HG03432 (cell line): Measurements from ENCODE around the gene PABPC1L.
"Not testable (repeated sequence)": the region's sequence is repeated elsewhere in the genome, so short reads cannot be mapped to it uniquely, and the experiment has no call there.

Source experiments
- ATAC-seq: cut with Tn5 transposase; IDR thresholded peaks from one replicate; pipeline ENCODE4 v1.9.1; 2021; ENCODE audit warnings: mild to moderate bottlenecking, moderate library complexity; ENCODE audit not compliant: unreplicated experiment

The PABPC1L gene

DNA sequence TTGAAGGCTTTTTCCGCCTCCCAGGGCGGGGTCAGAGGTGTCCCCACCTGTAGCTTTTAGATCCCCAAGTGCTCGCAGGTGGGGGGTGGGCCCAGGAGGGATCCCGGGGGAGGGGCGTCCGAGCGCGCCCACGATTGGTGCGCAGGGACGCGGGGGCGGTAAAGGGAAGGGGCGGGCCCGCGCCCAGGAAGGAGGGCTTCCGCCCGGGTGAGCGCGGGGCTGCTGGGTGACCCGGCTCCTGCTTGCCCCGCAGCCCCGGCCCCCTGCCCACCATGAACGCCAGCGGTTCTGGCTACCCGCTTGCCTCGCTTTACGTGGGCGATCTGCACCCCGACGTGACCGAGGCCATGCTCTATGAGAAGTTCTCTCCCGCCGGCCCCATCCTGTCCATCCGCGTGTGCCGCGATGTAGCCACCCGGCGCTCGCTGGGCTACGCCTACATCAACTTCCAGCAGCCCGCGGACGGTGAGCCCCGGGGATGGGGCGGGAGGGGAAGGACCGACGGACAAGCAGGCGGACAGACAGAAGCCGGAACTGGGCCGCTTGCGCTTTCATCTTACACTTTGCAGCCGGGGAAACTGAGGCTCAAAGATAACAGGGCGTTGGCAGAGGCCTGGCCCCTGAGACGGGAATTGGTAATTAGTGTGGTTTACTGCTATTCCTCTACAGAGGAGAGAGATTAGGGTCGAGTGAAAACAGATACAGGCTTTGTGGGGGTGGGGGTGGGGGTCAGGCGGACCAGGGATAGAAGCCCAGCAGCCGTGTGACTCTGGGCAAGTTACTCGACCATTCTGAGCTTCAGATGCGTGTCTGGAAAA is at the start of gene PABPC1L:
TSS of gene PABPC1L (plus strand) at position 189 of the 818 bp plus-strand sequence. CDS start at position 273, 84 bp downstream.
- ATAC-seq = peak; percentile 88

DNA sequence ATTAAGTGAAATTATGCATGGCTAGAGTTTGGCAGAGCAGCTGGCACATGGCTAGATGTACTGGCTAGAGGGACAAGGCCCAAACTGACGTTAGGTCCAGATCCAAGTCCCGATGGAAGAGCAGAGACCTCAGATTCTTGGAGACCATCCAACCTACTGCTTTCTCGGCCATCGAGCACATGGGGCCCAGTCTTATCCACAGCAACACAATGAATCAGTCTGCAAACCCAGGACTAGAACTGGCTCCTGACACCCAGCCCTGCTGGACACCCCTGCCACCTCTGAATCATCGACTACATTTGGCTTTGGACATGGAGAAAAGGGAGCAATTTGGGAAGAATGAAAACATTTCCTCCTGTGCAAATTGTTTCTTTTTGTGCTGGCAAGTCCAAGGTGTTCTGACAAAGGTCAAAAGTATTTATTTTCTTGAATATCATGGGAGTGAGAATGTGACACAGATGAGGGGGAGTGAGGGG is 48.3 kb upstream of the PABPC1L start:
- ATAC-seq = no peak

- no peak for ATAC-seq
Measured at GRCh38 chr20:44862286-44862685, 47.6 kb upstream of the PABPC1L start.

- ATAC-seq = not testable (repeated sequence)
Measured at GRCh38 chr20:44863365-44864084, 46.3 kb upstream of the PABPC1L start.

- not testable (repeated sequence) for ATAC-seq
Measured at GRCh38 chr20:44864493-44864892, 45.4 kb upstream of the PABPC1L start.

- no peak for ATAC-seq
Measured at GRCh38 chr20:44866703-44867335, 43.0 kb upstream of the PABPC1L start.

- no peak for ATAC-seq
Measured at GRCh38 chr20:44869471-44869870, 40.4 kb upstream of the PABPC1L start.

GRCh38 chr20:44882360-44882759 is 27.5 kb upstream of the PABPC1L start:
- not testable (repeated sequence) for ATAC-seq

- ATAC-seq = no peak
Measured at GRCh38 chr20:44883214-44883902, 26.5 kb upstream of the PABPC1L start.

- no peak for ATAC-seq
Measured at GRCh38 chr20:44884907-44885391, 24.9 kb upstream of the PABPC1L start.

- peak; percentile 96 for ATAC-seq
Measured at GRCh38 chr20:44885392-44886265, 24.2 kb upstream of the PABPC1L start, which contains the start of gene YWHAB. Gene YWHAB, plus strand, starts transcription at chr20:44885705. Its CDS starts 15,829 bp downstream, at chr20:44901534.

DNA sequence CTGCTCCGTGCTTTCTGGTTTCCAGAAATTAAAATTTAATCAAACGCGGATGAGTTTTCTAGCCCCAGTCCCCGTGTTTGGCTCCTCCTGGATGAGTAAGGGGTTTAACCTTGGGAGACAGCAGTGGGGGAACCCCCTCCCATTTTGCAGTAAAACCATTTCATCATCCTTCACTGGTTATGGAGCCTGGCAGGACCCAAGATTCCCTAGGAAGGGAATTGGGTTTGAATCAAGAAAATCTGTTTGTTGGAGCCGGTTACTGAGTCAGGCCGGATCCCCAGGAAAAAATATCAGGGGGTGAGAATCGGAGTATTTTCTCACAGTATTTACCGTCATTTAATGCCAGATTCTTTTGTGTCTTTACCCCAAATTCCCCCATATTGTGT is 23.6 kb upstream of the PABPC1L start:
- no peak for ATAC-seq

GRCh38 chr20:44886828-44887227 is 23.0 kb upstream of the PABPC1L start:
- ATAC-seq = no peak

DNA sequence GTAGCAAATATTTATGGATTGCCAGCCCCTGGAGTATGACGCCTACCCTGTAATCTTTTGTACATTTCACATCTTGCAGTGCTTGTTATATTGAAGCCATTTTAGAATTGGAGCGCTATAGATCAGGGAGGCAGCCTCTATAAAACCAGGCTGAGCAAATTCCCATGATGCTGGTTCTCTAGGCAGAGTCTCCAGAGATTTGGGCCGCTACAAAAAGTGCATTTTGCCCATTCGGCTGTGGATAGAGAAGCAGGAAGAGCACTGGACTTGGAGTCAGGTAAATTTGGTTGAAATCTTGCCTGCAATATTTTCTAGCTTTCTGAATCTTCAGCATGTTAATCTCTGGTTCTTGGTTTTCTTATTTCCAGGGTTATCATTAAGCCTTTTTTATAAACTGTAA is 22.4 kb upstream of the PABPC1L start:
- no peak for ATAC-seq

DNA sequence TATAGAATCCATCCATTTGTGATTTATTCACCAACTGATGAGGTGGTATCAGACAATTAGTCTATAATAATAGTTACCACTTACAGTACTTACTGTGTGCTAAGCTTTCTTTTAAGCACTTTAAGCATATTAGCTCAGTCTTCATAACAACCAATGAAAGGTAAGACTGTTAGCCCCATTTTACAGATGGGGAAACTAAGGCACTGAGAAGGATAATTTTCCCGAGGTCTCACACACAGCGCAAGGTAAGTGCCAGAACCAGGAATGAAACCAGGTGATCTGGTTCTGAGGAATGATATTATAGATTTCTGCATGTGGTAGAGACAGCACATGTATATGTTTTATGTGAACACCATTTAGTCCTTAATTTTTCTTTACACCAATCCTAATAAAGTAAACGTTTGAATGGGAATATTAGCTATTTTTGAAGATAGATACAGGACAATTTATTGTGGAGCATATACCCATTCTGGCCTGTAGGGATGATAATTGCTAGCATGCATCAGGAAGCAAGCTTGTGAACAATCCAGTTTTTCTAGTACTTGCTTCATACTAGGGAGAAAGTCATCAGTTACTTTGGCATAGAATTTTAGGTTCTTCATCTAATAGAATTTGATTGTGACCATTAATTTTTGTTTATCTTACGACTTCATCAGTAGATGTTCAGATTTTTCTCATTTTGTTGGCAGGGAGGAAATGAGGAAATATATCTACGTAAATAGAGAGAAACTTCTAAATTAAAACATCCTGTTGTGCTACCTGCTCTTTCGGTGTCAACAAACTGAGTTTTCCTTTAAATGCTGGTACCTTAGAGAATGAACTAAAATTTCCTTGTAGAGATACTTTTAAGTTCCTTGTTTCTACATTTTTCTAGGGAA is 21.4 kb upstream of the PABPC1L start:
- ATAC-seq = no peak

GRCh38 chr20:44891826-44892225 is 18.0 kb upstream of the PABPC1L start:
- ATAC-seq = no peak

DNA sequence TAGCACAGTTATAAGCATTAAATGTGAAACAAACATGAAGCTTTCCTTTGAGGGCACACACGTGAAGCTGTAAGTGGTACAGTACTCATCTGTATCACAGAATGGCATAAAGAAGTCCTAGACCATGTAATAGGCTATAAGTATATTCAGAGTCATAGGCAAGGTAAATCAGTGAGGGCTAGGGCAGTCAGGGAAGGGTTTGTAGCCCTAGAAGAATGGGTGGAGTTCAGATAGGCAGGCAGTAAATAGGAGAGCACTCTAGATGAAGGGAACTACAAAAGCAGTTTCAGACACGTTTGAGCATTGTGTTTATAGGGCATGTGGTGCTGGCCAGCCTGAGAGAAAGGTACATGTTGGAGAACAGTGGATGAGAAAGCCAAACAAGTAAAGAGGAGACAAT is 14.9 kb upstream of the PABPC1L start:
- ATAC-seq = no peak

- no peak for ATAC-seq
Measured at GRCh38 chr20:44896583-44896982, 13.3 kb upstream of the PABPC1L start.

DNA sequence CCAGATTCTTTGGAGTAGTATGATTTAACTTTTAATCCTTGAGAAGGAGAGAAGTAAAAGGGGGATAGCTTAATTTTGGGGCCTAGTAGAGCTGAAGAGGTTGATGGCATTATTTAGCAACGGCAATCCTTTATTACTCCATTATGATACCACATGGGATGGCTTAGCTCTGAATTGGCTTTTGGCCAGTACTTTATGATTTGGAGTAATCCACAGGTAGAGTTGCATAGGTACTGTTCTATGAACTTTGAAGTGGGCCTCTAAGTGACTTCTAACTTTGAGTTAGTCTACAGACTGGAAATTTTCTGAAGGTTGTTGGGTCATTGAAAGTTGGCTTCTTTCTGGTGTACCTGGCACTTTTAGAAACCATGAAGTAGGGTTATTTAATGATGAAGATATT is 12.7 kb upstream of the PABPC1L start:
- ATAC-seq = no peak
